ENCODE data around the gene PCDHA1. TPM values are rescaled to one million over a fixed set of nuclear protein-coding genes. Genes with fewer than 3 reads are reported as not detected.
A peak's percentile ranks its signal among the peaks of the same experiment; 100 is the strongest.

Gene PCDHA1
- total and polyA plus RNA-seq, 4 donors, result not detected

DNA sequence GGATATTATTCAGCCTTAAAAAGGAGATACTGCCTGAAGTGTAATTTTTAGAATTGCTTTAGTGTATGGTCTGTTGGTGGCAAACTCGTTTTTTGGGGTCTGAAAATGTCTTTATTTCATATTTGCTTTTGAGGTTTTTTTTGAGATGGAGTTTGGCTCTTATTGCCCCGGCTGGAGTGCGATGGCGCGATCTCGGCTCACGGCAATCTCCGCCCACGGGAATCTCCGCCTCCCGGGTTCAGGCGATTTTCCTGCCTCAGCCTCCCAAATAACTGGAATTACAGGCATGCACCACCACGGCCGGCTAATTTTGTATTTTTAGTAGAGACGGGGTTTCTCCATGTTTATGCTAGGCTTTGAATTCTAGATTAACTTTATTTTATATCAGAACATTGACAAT lies 245.1 kb downstream of the PCDHA1 start:
- Histone ChIP-seq H3K4me3 (ENCODE audit: low read length in 2 of 2) (no peak overlapping the region), H3K27ac (ENCODE audit: low read depth in 1 of 2, low read length in 2 of 2) (no peak overlapping the region), H3K27me3 (ENCODE audit: control insufficient read depth in 1 of 2, insufficient read depth in 2 of 2, low read length in 1 of 2) (no peaks in the 10 kb centered on the region), H3K9me3 (ENCODE audit: control insufficient read depth, low read length) (no peaks in the 10 kb centered on the region), H3K4me1 (ENCODE audit: control insufficient read depth in 1 of 2, insufficient read depth in 2 of 2, low read length in 2 of 2) (no peaks in the 10 kb centered on the region), H3K36me3 (ENCODE audit: control insufficient read depth in 1 of 2, insufficient read depth in 2 of 2, low read length in 1 of 2) (no peaks in the 10 kb centered on the region)
- DNase-seq, result no peak
- WGBS, 2 donors, result 84 to 87% methylated on average over 15 of the region's 15 CpGs
- intact Hi-C loops (cut with DNase I), result no loop called here
- no peak for ATAC-seq (ENCODE audit: low FRiP score)

- no peaks in the 10 kb centered on the region for H3K4me1 ChIP-seq (ENCODE audit: control insufficient read depth in 1 of 2, insufficient read depth in 2 of 2, low read length in 2 of 2)
- WGBS, 2 donors, result 50 to 65% methylated on average over 1 of the region's 1 CpG
- DNase-seq (no peak), ATAC-seq (ENCODE audit: low FRiP score) (no peak)
- H3K36me3 ChIP-seq (ENCODE audit: control insufficient read depth in 1 of 2, insufficient read depth in 2 of 2, low read length in 1 of 2), result no peaks in the 10 kb centered on the region
- H3K9me3 ChIP-seq (ENCODE audit: control insufficient read depth, low read length), result no peaks in the 10 kb centered on the region
- H3K27me3 ChIP-seq (ENCODE audit: control insufficient read depth in 1 of 2, insufficient read depth in 2 of 2, low read length in 1 of 2), result no peaks in the 10 kb centered on the region
- H3K4me3 ChIP-seq (ENCODE audit: low read length in 2 of 2), result no peak overlapping the region
- H3K27ac ChIP-seq (ENCODE audit: low read depth in 1 of 2, low read length in 2 of 2), result no peak overlapping the region
- intact Hi-C loops (cut with DNase I), result no loop called here
These were observed 246.7 kb downstream of the PCDHA1 start for GRCh38 chr5:141032626-141033025.

DNA sequence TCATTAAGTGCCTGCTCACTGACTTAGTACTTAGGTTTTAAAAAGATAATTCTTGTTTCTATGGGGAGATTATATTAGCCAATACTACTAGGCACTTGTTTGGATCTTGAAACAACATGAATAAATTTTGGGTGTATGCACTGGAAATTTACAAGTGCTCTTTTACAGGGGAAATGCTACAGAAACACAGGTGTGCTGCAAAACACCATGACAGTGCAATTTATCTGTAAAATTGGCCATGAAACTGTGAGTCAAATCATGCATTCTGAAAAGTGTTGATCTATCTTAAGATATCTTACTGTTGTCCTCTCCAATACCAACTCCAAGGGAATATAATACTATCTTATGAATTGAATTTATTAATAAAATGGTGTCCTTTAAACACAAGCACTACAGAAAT lies 253.1 kb downstream of the PCDHA1 start:
- Histone ChIP-seq H3K4me3 (ENCODE audit: low read length in 2 of 2) (no peak overlapping the region), H3K4me1 (ENCODE audit: control insufficient read depth in 1 of 2, insufficient read depth in 2 of 2, low read length in 2 of 2) (no peaks in the 10 kb centered on the region), H3K36me3 (ENCODE audit: control insufficient read depth in 1 of 2, insufficient read depth in 2 of 2, low read length in 1 of 2) (no peaks in the 10 kb centered on the region), H3K9me3 (ENCODE audit: control insufficient read depth, low read length) (peaks cover 3% of the 10 kb centered on the region), H3K27ac (ENCODE audit: low read depth in 1 of 2, low read length in 2 of 2) (no peak overlapping the region), H3K27me3 (ENCODE audit: control insufficient read depth in 1 of 2, insufficient read depth in 2 of 2, low read length in 1 of 2) (no peaks in the 10 kb centered on the region)
- no peak for ATAC-seq (ENCODE audit: low FRiP score)
- intact Hi-C loops (cut with DNase I), result no loop called here
- DNase-seq, result no peak

- ATAC-seq (ENCODE audit: low FRiP score), result no peak
- Histone ChIP-seq H3K4me3 (ENCODE audit: low read length in 2 of 2) (no peak overlapping the region), H3K36me3 (ENCODE audit: control insufficient read depth in 1 of 2, insufficient read depth in 2 of 2, low read length in 1 of 2) (no peaks in the 10 kb centered on the region), H3K9me3 (ENCODE audit: control insufficient read depth, low read length) (peaks cover 3% of the 10 kb centered on the region), H3K4me1 (ENCODE audit: control insufficient read depth in 1 of 2, insufficient read depth in 2 of 2, low read length in 2 of 2) (no peaks in the 10 kb centered on the region), H3K27me3 (ENCODE audit: control insufficient read depth in 1 of 2, insufficient read depth in 2 of 2, low read length in 1 of 2) (no peaks in the 10 kb centered on the region), H3K27ac (ENCODE audit: low read depth in 1 of 2, low read length in 2 of 2) (no peak overlapping the region)
- intact Hi-C loops (cut with DNase I), result no loop called here
- 50 to 53% methylated on average over 3 of the region's 3 CpGs for WGBS, 2 donors
- DNase-seq, result no peak
These were observed 253.6 kb downstream of the PCDHA1 start for GRCh38 chr5:141039517-141039916.

DNA sequence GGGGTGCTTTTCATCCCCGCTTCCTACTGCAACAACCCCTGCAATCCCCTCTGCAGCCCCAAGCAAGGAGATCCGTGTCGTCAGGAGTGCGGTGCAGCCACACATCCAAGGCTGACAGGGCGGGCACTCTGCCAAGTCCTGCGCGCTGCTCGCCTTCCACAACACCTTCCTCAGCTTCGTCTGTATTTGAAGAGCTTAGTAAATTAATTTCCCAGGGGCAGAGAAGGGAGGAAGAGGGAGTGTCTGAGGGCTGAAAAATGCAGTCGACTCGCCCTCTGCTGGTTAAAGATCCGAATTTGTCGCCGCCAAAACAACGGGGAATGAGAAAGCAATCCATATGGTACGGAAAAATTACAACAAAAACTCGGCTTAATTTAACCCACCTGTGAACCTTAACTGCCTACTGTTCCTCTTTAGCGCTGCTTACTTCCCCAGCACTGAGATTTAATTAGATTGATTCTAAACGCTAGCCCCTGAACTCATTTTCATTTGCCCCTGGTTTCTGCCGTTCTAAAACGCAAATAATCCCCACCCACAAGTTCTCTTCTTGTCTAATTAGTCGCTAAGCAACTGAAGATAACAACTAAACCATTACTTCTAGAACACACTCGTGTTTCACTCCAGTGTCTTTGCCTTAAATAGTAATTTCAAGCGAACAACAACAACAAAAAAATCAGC lies 254.3 kb downstream of the PCDHA1 start:
- Histone ChIP-seq H3K36me3 (ENCODE audit: control insufficient read depth in 1 of 2, insufficient read depth in 2 of 2, low read length in 1 of 2) (no peaks in the 10 kb centered on the region), H3K27me3 (ENCODE audit: control insufficient read depth in 1 of 2, insufficient read depth in 2 of 2, low read length in 1 of 2) (no peaks in the 10 kb centered on the region), H3K27ac (ENCODE audit: low read depth in 1 of 2, low read length in 2 of 2) (no peak overlapping the region), H3K9me3 (ENCODE audit: control insufficient read depth, low read length) (peaks cover 3% of the 10 kb centered on the region), H3K4me1 (ENCODE audit: control insufficient read depth in 1 of 2, insufficient read depth in 2 of 2, low read length in 2 of 2) (no peaks in the 10 kb centered on the region), H3K4me3 (ENCODE audit: low read length in 2 of 2) (no peak overlapping the region)
- WGBS, 2 donors, result 7 to 10% methylated on average over 24 of the region's 24 CpGs
- intact Hi-C loops (cut with DNase I), result loop anchor here (2.0 to 10.0 kb wide), 2 partner anchors 233 to 235 kb away; partner anchors contain the start of genes PCDHA4 (in 2 of the 2) and PCDHA3 (in 1 of the 2)
- DNase-seq, result peak in 1 of 2 donors; percentile 78
- ATAC-seq (ENCODE audit: low FRiP score), result no peak

DNA sequence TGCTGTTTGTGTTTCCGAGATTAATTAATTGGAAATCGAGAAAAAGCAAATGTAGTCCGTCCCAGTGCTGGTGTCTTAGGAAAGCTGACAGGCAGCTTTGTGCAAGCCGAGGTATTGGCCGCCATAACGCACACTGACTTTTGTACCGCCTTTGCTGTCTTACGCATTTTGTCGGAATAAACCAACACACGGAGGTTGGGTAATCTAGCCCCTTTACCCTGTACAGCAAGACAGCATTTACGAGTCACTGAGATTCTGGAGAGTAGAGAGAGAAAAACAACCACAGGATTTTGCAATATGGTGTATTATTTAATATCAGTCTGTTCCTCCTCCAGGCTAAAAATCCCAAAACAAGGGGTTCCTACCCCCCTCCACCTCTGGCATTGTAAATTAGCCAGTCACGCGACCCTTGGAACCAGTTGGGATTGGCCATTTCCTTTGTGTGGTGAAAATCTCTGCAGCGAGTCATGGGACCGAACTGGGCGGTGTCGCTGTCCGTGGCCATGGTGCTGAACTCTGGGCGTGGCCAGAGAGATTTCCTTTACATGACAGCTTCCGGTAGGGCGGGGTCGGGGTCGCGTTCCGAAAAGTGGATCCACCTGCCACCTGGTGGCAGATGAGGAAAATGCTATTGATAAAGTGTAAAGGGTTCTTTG lies 255.0 kb downstream of the PCDHA1 start:
- intact Hi-C loops (cut with DNase I), result loop anchor here (2.0 to 10.0 kb wide), 2 partner anchors 234 to 236 kb away; partner anchors contain the start of genes PCDHA4 (in 2 of the 2) and PCDHA3 (in 1 of the 2)
- DNase-seq, result peak; percentile 88 to 96
- H3K27me3 ChIP-seq (ENCODE audit: control insufficient read depth in 1 of 2, insufficient read depth in 2 of 2, low read length in 1 of 2), result no peaks in the 10 kb centered on the region

GRCh38 chr5:141041427-141041785 lies 255.5 kb downstream of the PCDHA1 start:
- intact Hi-C loops (cut with DNase I), result loop anchor here (2.0 to 10.0 kb wide), 2 partner anchors 235 to 237 kb away; partner anchors contain the start of genes PCDHA4 (in 2 of the 2) and PCDHA3 (in 1 of the 2)
- Histone ChIP-seq H3K27me3 (ENCODE audit: control insufficient read depth in 1 of 2, insufficient read depth in 2 of 2, low read length in 1 of 2) (no peaks in the 10 kb centered on the region), H3K36me3 (ENCODE audit: control insufficient read depth in 1 of 2, insufficient read depth in 2 of 2, low read length in 1 of 2) (no peaks in the 10 kb centered on the region), H3K4me1 (ENCODE audit: control insufficient read depth in 1 of 2, insufficient read depth in 2 of 2, low read length in 2 of 2) (no peaks in the 10 kb centered on the region), H3K27ac (ENCODE audit: low read depth in 1 of 2, low read length in 2 of 2) (no peak overlapping the region), H3K4me3 (ENCODE audit: low read length in 2 of 2) (no peak overlapping the region), H3K9me3 (ENCODE audit: control insufficient read depth, low read length) (peaks cover 3% of the 10 kb centered on the region)
- 14 to 15% methylated on average over 4 of the region's 4 CpGs for WGBS, 2 donors
- DNase-seq (no peak), ATAC-seq (ENCODE audit: low FRiP score) (no peak)

More for the DNA sequence above, 255.0 kb downstream of the PCDHA1 start:
- no peak overlapping the region for H3K4me3 ChIP-seq (ENCODE audit: low read length in 2 of 2)
- no peaks in the 10 kb centered on the region for H3K36me3 ChIP-seq (ENCODE audit: control insufficient read depth in 1 of 2, insufficient read depth in 2 of 2, low read length in 1 of 2)
- H3K4me1 ChIP-seq (ENCODE audit: control insufficient read depth in 1 of 2, insufficient read depth in 2 of 2, low read length in 2 of 2), result no peaks in the 10 kb centered on the region
- peak; percentile 91 for ATAC-seq (ENCODE audit: low FRiP score)
- H3K9me3 ChIP-seq (ENCODE audit: control insufficient read depth, low read length), result peaks cover 3% of the 10 kb centered on the region
- 4 to 5% methylated on average over 25 of the region's 25 CpGs for WGBS, 2 donors
- no peak overlapping the region for H3K27ac ChIP-seq (ENCODE audit: low read depth in 1 of 2, low read length in 2 of 2)

DNA sequence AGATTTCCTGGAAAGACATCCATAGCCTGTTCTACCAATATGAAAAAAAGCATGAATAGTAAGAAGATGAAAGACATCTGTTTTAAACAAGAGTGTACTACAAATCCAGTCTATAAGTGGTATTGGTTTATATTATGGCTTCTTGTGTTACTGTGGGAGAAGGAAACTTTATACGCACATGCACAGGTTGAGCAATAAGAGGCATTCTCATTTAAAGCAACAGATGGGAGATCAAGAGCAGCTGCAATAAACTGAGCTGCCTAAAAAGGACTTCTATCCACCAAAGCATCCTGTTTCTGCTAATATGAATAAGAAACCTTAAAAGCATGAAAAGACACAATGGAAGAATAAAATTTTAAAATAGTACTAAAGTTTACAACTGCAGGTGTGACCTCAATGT lies 256.6 kb downstream of the PCDHA1 start:
- H3K27me3 ChIP-seq (ENCODE audit: control insufficient read depth in 1 of 2, insufficient read depth in 2 of 2, low read length in 1 of 2), result no peaks in the 10 kb centered on the region
- 51 to 70% methylated on average over 1 of the region's 1 CpG for WGBS, 2 donors
- DNase-seq (no peak), ATAC-seq (ENCODE audit: low FRiP score) (no peak)
- no peaks in the 10 kb centered on the region for H3K36me3 ChIP-seq (ENCODE audit: control insufficient read depth in 1 of 2, insufficient read depth in 2 of 2, low read length in 1 of 2)
- intact Hi-C loops (cut with DNase I), result loop anchor here in 1 of 2 donors (10.0 kb wide), 1 partner anchor 238 kb away; the partner anchor contains the start of genes PCDHA3 and PCDHA4
- H3K4me3 ChIP-seq (ENCODE audit: low read length in 2 of 2), result no peak overlapping the region
- H3K27ac ChIP-seq (ENCODE audit: low read depth in 1 of 2, low read length in 2 of 2), result no peak overlapping the region
- H3K9me3 ChIP-seq (ENCODE audit: control insufficient read depth, low read length), result peaks cover 3% of the 10 kb centered on the region
- no peaks in the 10 kb centered on the region for H3K4me1 ChIP-seq (ENCODE audit: control insufficient read depth in 1 of 2, insufficient read depth in 2 of 2, low read length in 2 of 2)
